PC-3 (cell line): Measurements from ENCODE around the gene SV2C. TPM values are rescaled to one million over a fixed set of nuclear protein-coding genes. Genes with fewer than 3 reads are reported as not detected.

Experiments used
- ATAC-seq: fragments of 200-7000 bp; cut with Tn5 transposase; 2 replicates; pipeline ENCODE4 v1.9.1; 2020; ENCODE audit warnings: mild to moderate bottlenecking, moderate library complexity
- BruUV-seq: library from RNA; stranded (reverse); fragments of 400-500 nt; replicated peaks from 2 replicates; lab custom pipeline; 2021; lab: Mats Ljungman, UMichigan
- CTCF ChIA-PET: fragments of 300-600 bp; sonication (Branson Sonifier 250); formaldehyde crosslinking; loops from one replicate; lab custom pipeline; 2022; ENCODE audit warnings: antibody characterized with exemption; lab: Charles Lee
- POLR2A ChIA-PET: fragments of 300-600 bp; sonication (Branson Sonifier 250); formaldehyde crosslinking; loops from one replicate; lab custom pipeline; 2022; ENCODE audit warnings: antibody characterized with exemption; ENCODE audit not compliant: unreplicated experiment; lab: Charles Lee
- DNase-seq: peaks from one replicate; pipeline ENCODE4 v3.0.0-alpha.2; 2015
- H2AFZ ChIP-seq: fragments of 300-600 bp; sonication (generic); 2 replicates; pipeline ENCODE4 v1.6.0; 2016; ENCODE audit warnings: antibody characterized with exemption, low read length
- H3F3A ChIP-seq: fragments of 300-600 bp; sonication (generic); one replicate; pipeline ENCODE4 v1.6.0; 2017; ENCODE audit warnings: antibody characterized with exemption, low read length, control low read depth, mild to moderate bottlenecking; ENCODE audit not compliant: unreplicated experiment
- H3K27ac ChIP-seq: fragments of 300-600 bp; sonication (generic); 2 replicates; pipeline ENCODE4 v1.5.1; 2016; ENCODE audit warnings: mild to moderate bottlenecking, low read length
- H3K27me3 ChIP-seq: fragments of 300-600 bp; sonication (generic); 2 replicates; pipeline ENCODE4 v1.6.1; 2016; ENCODE audit warnings: low read length, mixed read lengths
- H3K36me3 ChIP-seq: fragments of 300-600 bp; sonication (generic); 2 replicates; pipeline ENCODE4 v1.6.1; 2016; ENCODE audit warnings: low read depth, mixed run types, low read length, mixed read lengths
- H3K4me1 ChIP-seq: fragments of 300-600 bp; sonication (generic); 2 replicates; pipeline ENCODE4 v1.5.1; 2016; ENCODE audit warnings: low read length; ENCODE audit not compliant: insufficient read depth
- H3K4me2 ChIP-seq: fragments of 300-600 bp; sonication (generic); 2 replicates; pipeline ENCODE4 v1.6.0; 2016; ENCODE audit warnings: low read length
- H3K4me3 ChIP-seq: fragments of 300-600 bp; sonication (generic); 2 replicates; pipeline ENCODE4 v1.5.1; 2016; ENCODE audit warnings: mild to moderate bottlenecking, low read length, mixed read lengths
- H3K79me2 ChIP-seq: fragments of 300-600 bp; sonication (generic); 2 replicates; pipeline ENCODE4 v1.6.1; 2017; ENCODE audit warnings: low read length, mixed read lengths
- H3K9ac ChIP-seq: fragments of 300-600 bp; sonication (generic); 2 replicates; pipeline ENCODE4 v1.6.0; 2016; ENCODE audit warnings: mild to moderate bottlenecking, low read length
- H3K9me2 ChIP-seq: fragments of 300-600 bp; sonication (generic); replicated peaks from 2 replicates; pipeline ENCODE4 v1.6.1; 2016; ENCODE audit warnings: mixed run types, low read length, mixed read lengths
- H3K9me3 ChIP-seq: fragments of 300-600 bp; sonication (generic); 2 replicates; pipeline ENCODE4 v1.6.1; 2016; ENCODE audit warnings: low read length, mixed read lengths
- H4K20me1 ChIP-seq: fragments of 300-600 bp; sonication (generic); 2 replicates; pipeline ENCODE4 v1.6.1; 2016; ENCODE audit warnings: low read length, mixed read lengths
- CTCF ChIP-seq: fragments of 300-600 bp; sonication (generic); conservative IDR thresholded peaks from 2 replicates; pipeline ENCODE4 v1.5.1; 2017; ENCODE audit warnings: antibody characterized with exemption, low read depth, mild to moderate bottlenecking, low read length
- EZH2 ChIP-seq: fragments of 300-600 bp; sonication (generic); IDR thresholded peaks from one replicate; pipeline ENCODE4 v1.6.1; 2017; ENCODE audit warnings: antibody characterized with exemption, mild to moderate bottlenecking, low read length; ENCODE audit not compliant: unreplicated experiment
- EZH2phosphoT487 ChIP-seq: fragments of 300-600 bp; sonication (generic); IDR thresholded peaks from 2 replicates; pipeline ENCODE4 v1.6.1; 2018; ENCODE audit warnings: mild to moderate bottlenecking, antibody characterized with exemption, low read length, borderline replicate concordance
- intact Hi-C: fragments of 100-400 bp; cut with micrococcal nuclease; formaldehyde crosslinking; loops from 2 replicates; pipeline ENCODE4 v1.9.0; 2023
- total RNA-seq: library from RNA; depleted of rRNA; stranded (reverse); fragments of >200 nt; gene quantifications from 2 replicates; pipeline ENCODE4 v1.2.3, GENCODE V29; 2014

Gene SV2C
- total RNA-seq, 1 experiment from 2014 or later: not detected

DNA sequence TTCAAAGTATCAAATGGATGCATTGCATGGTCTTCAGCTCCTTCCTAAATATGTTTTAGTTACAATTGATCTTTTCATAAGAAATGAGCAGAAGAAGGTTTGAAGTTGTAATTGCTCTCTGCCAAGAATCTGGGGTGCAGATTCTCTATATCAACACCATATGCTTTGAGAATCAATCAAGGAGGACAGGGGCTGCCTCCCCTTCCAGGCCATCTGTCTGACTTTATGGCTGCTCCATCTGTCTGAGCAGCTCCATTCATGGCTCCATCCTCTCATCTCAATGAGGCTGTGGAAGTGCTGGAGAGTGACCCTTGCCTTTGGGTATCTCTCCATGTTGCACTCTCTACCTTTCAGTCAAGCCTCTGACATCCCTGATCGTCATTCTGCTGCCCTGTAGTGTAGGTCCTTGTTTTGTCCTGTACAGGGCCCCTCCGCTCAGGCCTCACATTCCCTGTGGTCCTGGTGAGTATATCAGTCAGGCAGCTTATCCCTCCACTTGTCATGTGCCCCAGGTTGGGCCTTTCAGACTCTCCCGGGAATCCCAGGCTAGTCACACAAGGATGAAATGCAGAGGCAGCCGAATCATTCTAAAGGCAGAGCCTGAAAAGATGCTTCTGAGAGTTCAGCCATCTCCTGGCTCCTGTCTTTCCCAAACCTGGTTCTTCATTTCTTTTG lies 14.0 kb upstream of the SV2C start:
- Histone ChIP-seq H3K9ac (no peak overlapping the region), H3K79me2 (no peaks in the 10 kb centered on the region), H3K27me3 (0 out of 2 replicates have a peak, but pooled peaks cover 3% of the 10 kb centered on the region), H4K20me1 (no peaks in the 10 kb centered on the region), H3K36me3 (no peaks in the 10 kb centered on the region), H3K27ac (no peak overlapping the region), H3K4me3 (no peak overlapping the region), H3K4me1 (no peaks in the 10 kb centered on the region), H3K4me2 (no peak overlapping the region), H2AFZ (no peak overlapping the region), H3K9me2 (no peaks in the 10 kb centered on the region), H3K9me3 (no peaks in the 10 kb centered on the region), H3F3A (no peaks in the 10 kb centered on the region)
- ChIA-PET POLR2A (no interaction called here), CTCF (no interaction called here)
- BruUV-seq: no TSS peak
- DNase-seq (no peak), ATAC-seq (no peak)
- TF ChIP-seq EZH2phosphoT487: no peak
- TF ChIP-seq CTCF: no peak
- no peak for TF ChIP-seq EZH2
- intact Hi-C loops: no loop called here

DNA sequence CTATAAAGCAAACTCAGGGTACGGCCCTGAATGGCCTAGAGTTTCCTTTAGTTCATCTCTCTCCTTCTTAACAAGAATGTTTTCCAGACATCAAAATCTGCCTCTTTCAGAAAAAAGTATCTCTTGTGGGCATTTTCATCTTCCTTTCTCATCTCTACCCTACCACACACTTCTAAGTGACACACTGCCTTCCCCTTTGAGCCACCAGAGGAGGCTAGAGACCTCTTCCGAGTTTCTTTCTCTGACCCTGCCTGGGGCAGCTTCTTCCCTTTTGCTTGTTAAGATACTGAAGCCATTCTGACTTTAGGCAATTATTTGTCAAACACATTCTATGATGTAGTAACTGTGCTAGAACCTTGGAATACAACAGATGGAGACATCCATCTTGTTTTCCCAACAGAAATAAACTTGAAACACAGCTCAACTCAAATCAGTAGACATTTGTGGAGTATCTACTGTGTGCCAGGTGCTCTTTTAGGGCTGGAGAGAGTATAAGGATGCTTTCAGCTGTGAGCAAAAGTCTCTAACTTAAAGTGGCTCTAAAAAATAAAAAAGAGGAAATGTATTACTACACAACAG lies 8.6 kb upstream of the SV2C start:
- no peak overlapping the region for H3K27ac ChIP-seq
- no peaks in the 10 kb centered on the region for H3K36me3 ChIP-seq

More for the DNA sequence above, 8.6 kb upstream of the SV2C start:
- ATAC-seq (no peak), DNase-seq (peak; percentile 4)
- no peaks in the 10 kb centered on the region for H3F3A ChIP-seq
- no peak overlapping the region for H3K4me2 ChIP-seq
- POLR2A ChIA-PET: no interaction called here
- intact Hi-C loops: no loop called here
- CTCF ChIA-PET: no interaction called here
- H2AFZ ChIP-seq: no peak overlapping the region
- H3K27me3 ChIP-seq: peaks cover 4% of the 10 kb centered on the region; the same call in 1 of the 2 replicates
- H3K9me2 ChIP-seq: no peaks in the 10 kb centered on the region
- BruUV-seq: no TSS peak
- no peak overlapping the region for H3K4me3 ChIP-seq
- H4K20me1 ChIP-seq: no peaks in the 10 kb centered on the region
- H3K9ac ChIP-seq: no peak overlapping the region
- H3K4me1 ChIP-seq: no peaks in the 10 kb centered on the region
- H3K79me2 ChIP-seq: no peaks in the 10 kb centered on the region
- H3K9me3 ChIP-seq: no peaks in the 10 kb centered on the region
- TF ChIP-seq EZH2: no peak
- no peak for TF ChIP-seq EZH2phosphoT487
- peak; percentile 40; the same call in 1 of the 2 replicates for TF ChIP-seq CTCF
